Cardiac muscle cell (in vitro differentiated cells and primary cell): ENCODE data around the gene NME7. TPM values are rescaled to one million over a fixed set of nuclear protein-coding genes. Genes with fewer than 3 reads are reported as not detected.
A peak's percentile ranks its signal among the peaks of the same experiment; 100 is the strongest.

Source experiments
- DNase-seq, 2 donors: peaks; one replicate each; pipeline versions ENCODE4 v3.0.0 to v3.0.0-alpha.2; 2010 to 2017; ENCODE audit warnings: low read depth in 1 of 2, low spot score in 1 of 2
- H3K27ac ChIP-seq: fragments of 200-600 bp; sonication (generic); 2 replicates; pipeline ENCODE4 v1.5.1; 2016
- H3K27me3 ChIP-seq: fragments of 200-600 bp; sonication (generic); 2 replicates; pipeline ENCODE4 v1.6.0; 2016; ENCODE audit warnings: control low read depth
- H3K36me3 ChIP-seq: fragments of 200-600 bp; sonication (generic); 2 replicates; pipeline ENCODE4 v1.5.1; 2016; ENCODE audit warnings: control low read depth
- H3K4me1 ChIP-seq: fragments of 200-600 bp; sonication (generic); 2 replicates; pipeline ENCODE4 v1.8.1; 2017; ENCODE audit warnings: low read depth, mild to moderate bottlenecking, mixed run types
- H3K4me3 ChIP-seq: fragments of 200-600 bp; sonication (generic); 2 replicates; pipeline ENCODE4 v1.5.1; 2016; ENCODE audit warnings: mild to moderate bottlenecking
- H3K9me3 ChIP-seq: fragments of 200-600 bp; sonication (generic); 2 replicates; pipeline ENCODE4 v1.5.1; 2017; ENCODE audit warnings: low read depth, mild to moderate bottlenecking, control low read depth
- CTCF ChIP-seq: IDR thresholded peaks from 2 replicates; pipeline ENCODE4 v1.5.1; 2012; ENCODE audit warnings: low read depth, mild to moderate bottlenecking, low read length
- polyA plus RNA-seq: library from polyadenylated mRNA; unstranded; fragments of >200 nt; fragmentation: Nextera tagmentation; extraction: Ambion mirVana; gene quantifications from 2 replicates; pipeline ENCODE4 v1.2.1, GENCODE V29; 2016
- total RNA-seq: library from RNA; depleted of rRNA; stranded (reverse); fragments of >200 nt; gene quantifications from 2 replicates; pipeline ENCODE4 v1.2.3, GENCODE V29; 2016

NME7 gene
- total and polyA plus RNA-seq, 2 experiments from 2014 or later: 10.1 to 110 TPM

GRCh38 chr1:169367096-169367685 lies 406 bp downstream of the NME7 start:
- Histone ChIP-seq H3K27ac (no peak overlapping the region), H3K4me1 (peaks cover 10% of the 10 kb centered on the region), H3K9me3 (no peaks in the 10 kb centered on the region), H3K36me3 (peaks cover 8% of the 10 kb centered on the region), H3K27me3 (no peaks in the 10 kb centered on the region), H3K4me3 (peak overlapping the region; percentile 54)
- no peak for TF ChIP-seq CTCF
- no peak for DNase-seq

- H3K4me3 ChIP-seq: no peak overlapping the region
- no peak for TF ChIP-seq CTCF
- no peak for DNase-seq
- no peak overlapping the region for H3K27ac ChIP-seq
- H3K36me3 ChIP-seq: no peaks in the 10 kb centered on the region
- H3K27me3 ChIP-seq: no peaks in the 10 kb centered on the region
- no peaks in the 10 kb centered on the region for H3K9me3 ChIP-seq
- peaks cover 10% of the 10 kb centered on the region for H3K4me1 ChIP-seq
Observed at GRCh38 chr1:169364948-169365347, 2.6 kb downstream of the NME7 start.

- Histone ChIP-seq H3K36me3 (no peaks in the 10 kb centered on the region), H3K27me3 (no peaks in the 10 kb centered on the region), H3K4me3 (no peak overlapping the region), H3K4me1 (peaks cover 4% of the 10 kb centered on the region), H3K9me3 (no peaks in the 10 kb centered on the region), H3K27ac (no peak overlapping the region)
- TF ChIP-seq CTCF: no peak
- DNase-seq: peak in 1 of 2 donors; percentile 90
Observed at GRCh38 chr1:169363046-169363730, 4.4 kb downstream of the NME7 start.

GRCh38 chr1:169361281-169361680 lies 6.3 kb downstream of the NME7 start:
- H3K27me3 ChIP-seq: no peaks in the 10 kb centered on the region
- H3K36me3 ChIP-seq: no peaks in the 10 kb centered on the region
- H3K4me1 ChIP-seq: peaks cover under 1% of the 10 kb centered on the region
- TF ChIP-seq CTCF: no peak
- peak in 1 of 2 donors; percentile 33 for DNase-seq
- H3K4me3 ChIP-seq: no peak overlapping the region
- no peaks in the 10 kb centered on the region for H3K9me3 ChIP-seq
- no peak overlapping the region for H3K27ac ChIP-seq

GRCh38 chr1:169360415-169360814 lies 7.2 kb downstream of the NME7 start:
- TF ChIP-seq CTCF: no peak
- no peak for DNase-seq
- no peaks in the 10 kb centered on the region for H3K36me3 ChIP-seq

More at GRCh38 chr1:169360415-169360814, 7.2 kb downstream of the NME7 start:
- Histone ChIP-seq H3K27ac (no peak overlapping the region), H3K4me1 (peaks cover 9% of the 10 kb centered on the region), H3K27me3 (no peaks in the 10 kb centered on the region), H3K9me3 (no peaks in the 10 kb centered on the region), H3K4me3 (no peak overlapping the region)
